ENCODE results near the gene VEGFA. TPM values are rescaled to one million over a fixed set of nuclear protein-coding genes. Genes with fewer than 3 reads are reported as not detected.
A peak's percentile ranks its signal among the peaks of the same experiment; 100 is the strongest.

The VEGFA gene
- total and polyA plus RNA-seq, 2 donors = 18.4 to 24.1 TPM

- no peaks in the 10 kb centered on the region for H3K36me3 ChIP-seq (ENCODE audit: control insufficient read depth in 2 of 2, insufficient read depth in 2 of 2, low read length in 1 of 2)
- no peaks in the 10 kb centered on the region for H3K27me3 ChIP-seq (ENCODE audit: control insufficient read depth in 2 of 2, insufficient read depth in 1 of 2, low read length in 1 of 2)
- peaks cover 11 to 22% of the 10 kb centered on the region in 2 donors for H3K4me1 ChIP-seq (ENCODE audit: control insufficient read depth in 2 of 2, insufficient read depth in 2 of 2, low read length in 2 of 2)
- H3K4me3 ChIP-seq (ENCODE audit: low read length in 2 of 2) = no peak overlapping the region
- 89% methylated on average over 15 of the region's 15 CpGs for WGBS
- H3K9me3 ChIP-seq (ENCODE audit: control insufficient read depth in 2 of 2, insufficient read depth in 1 of 2, low read length in 1 of 2) = peaks cover 0 to 8% of the 10 kb centered on the region in 2 donors
- DNase-seq (ENCODE audit: low read depth in 6 of 9, low spot score in 9 of 9) = no peak
- H3K27ac ChIP-seq (ENCODE audit: low read depth in 1 of 2, low read length in 1 of 2) = peak overlapping the region in 1 of 2 donors; percentile 50
Observed at GRCh38 chr6:43737272-43738081, 32.5 kb upstream of the VEGFA start.

GRCh38 chr6:43738267-43738676 is 31.7 kb upstream of the VEGFA start:
- H3K36me3 ChIP-seq (ENCODE audit: control insufficient read depth in 2 of 2, insufficient read depth in 2 of 2, low read length in 1 of 2) = no peaks in the 10 kb centered on the region
- H3K9me3 ChIP-seq (ENCODE audit: control insufficient read depth in 2 of 2, insufficient read depth in 1 of 2, low read length in 1 of 2) = peaks cover 0 to 8% of the 10 kb centered on the region in 2 donors
- peaks cover 11 to 21% of the 10 kb centered on the region in 2 donors for H3K4me1 ChIP-seq (ENCODE audit: control insufficient read depth in 2 of 2, insufficient read depth in 2 of 2, low read length in 2 of 2)
- WGBS = 67% methylated on average over 3 of the region's 3 CpGs
- H3K27me3 ChIP-seq (ENCODE audit: control insufficient read depth in 2 of 2, insufficient read depth in 1 of 2, low read length in 1 of 2) = no peaks in the 10 kb centered on the region
- H3K4me3 ChIP-seq (ENCODE audit: low read length in 2 of 2) = no peak overlapping the region
- no peak overlapping the region for H3K27ac ChIP-seq (ENCODE audit: low read depth in 1 of 2, low read length in 1 of 2)
- no peak for DNase-seq (ENCODE audit: low read depth in 6 of 9, low spot score in 9 of 9)

- Histone ChIP-seq H3K36me3 (ENCODE audit: control insufficient read depth in 2 of 2, insufficient read depth in 2 of 2, low read length in 1 of 2) (no peaks in the 10 kb centered on the region), H3K4me1 (ENCODE audit: control insufficient read depth in 2 of 2, insufficient read depth in 2 of 2, low read length in 2 of 2) (peaks cover 6 to 13% of the 10 kb centered on the region in 2 donors), H3K27me3 (ENCODE audit: control insufficient read depth in 2 of 2, insufficient read depth in 1 of 2, low read length in 1 of 2) (no peaks in the 10 kb centered on the region), H3K9me3 (ENCODE audit: control insufficient read depth in 2 of 2, insufficient read depth in 1 of 2, low read length in 1 of 2) (peaks cover 0 to 8% of the 10 kb centered on the region in 2 donors), H3K27ac (ENCODE audit: low read depth in 1 of 2, low read length in 1 of 2) (no peak overlapping the region), H3K4me3 (ENCODE audit: low read length in 2 of 2) (no peak overlapping the region)
- WGBS = 96% methylated on average over 11 of the region's 11 CpGs
- no peak for DNase-seq (ENCODE audit: low read depth in 6 of 9, low spot score in 9 of 9)
Observed at GRCh38 chr6:43738877-43739641, 31.0 kb upstream of the VEGFA start.

- no peak overlapping the region for H3K4me3 ChIP-seq (ENCODE audit: low read length in 2 of 2)
- no peak overlapping the region for H3K27ac ChIP-seq (ENCODE audit: low read depth in 1 of 2, low read length in 1 of 2)
- no peaks in the 10 kb centered on the region for H3K27me3 ChIP-seq (ENCODE audit: control insufficient read depth in 2 of 2, insufficient read depth in 1 of 2, low read length in 1 of 2)
- H3K4me1 ChIP-seq (ENCODE audit: control insufficient read depth in 2 of 2, insufficient read depth in 2 of 2, low read length in 2 of 2) = peaks cover under 1 to 7% of the 10 kb centered on the region in 2 donors
- peaks cover 0 to 8% of the 10 kb centered on the region in 2 donors for H3K9me3 ChIP-seq (ENCODE audit: control insufficient read depth in 2 of 2, insufficient read depth in 1 of 2, low read length in 1 of 2)
- no peak for DNase-seq (ENCODE audit: low read depth in 6 of 9, low spot score in 9 of 9)
- no peaks in the 10 kb centered on the region for H3K36me3 ChIP-seq (ENCODE audit: control insufficient read depth in 2 of 2, insufficient read depth in 2 of 2, low read length in 1 of 2)
- 92% methylated on average over 4 of the region's 4 CpGs for WGBS
Observed at GRCh38 chr6:43739642-43740091, 30.3 kb upstream of the VEGFA start.

GRCh38 chr6:43740321-43740960 is 29.6 kb upstream of the VEGFA start:
- H3K9me3 ChIP-seq (ENCODE audit: control insufficient read depth in 2 of 2, insufficient read depth in 1 of 2, low read length in 1 of 2) = peaks cover 0 to 8% of the 10 kb centered on the region in 2 donors
- 81% methylated on average over 6 of the region's 6 CpGs for WGBS
- no peak overlapping the region for H3K27ac ChIP-seq (ENCODE audit: low read depth in 1 of 2, low read length in 1 of 2)
- H3K4me3 ChIP-seq (ENCODE audit: low read length in 2 of 2) = no peak overlapping the region
- DNase-seq (ENCODE audit: low read depth in 6 of 9, low spot score in 9 of 9) = no peak
- H3K27me3 ChIP-seq (ENCODE audit: control insufficient read depth in 2 of 2, insufficient read depth in 1 of 2, low read length in 1 of 2) = no peaks in the 10 kb centered on the region
- peaks cover 0 to 3% of the 10 kb centered on the region in 2 donors for H3K4me1 ChIP-seq (ENCODE audit: control insufficient read depth in 2 of 2, insufficient read depth in 2 of 2, low read length in 2 of 2)
- no peaks in the 10 kb centered on the region for H3K36me3 ChIP-seq (ENCODE audit: control insufficient read depth in 2 of 2, insufficient read depth in 2 of 2, low read length in 1 of 2)

GRCh38 chr6:43740961-43741764 is 28.8 kb upstream of the VEGFA start:
- Histone ChIP-seq H3K27me3 (ENCODE audit: control insufficient read depth in 2 of 2, insufficient read depth in 1 of 2, low read length in 1 of 2) (no peaks in the 10 kb centered on the region), H3K27ac (ENCODE audit: low read depth in 1 of 2, low read length in 1 of 2) (no peak overlapping the region), H3K4me1 (ENCODE audit: control insufficient read depth in 2 of 2, insufficient read depth in 2 of 2, low read length in 2 of 2) (peaks cover 0 to 3% of the 10 kb centered on the region in 2 donors)

GRCh38 chr6:43741829-43742228 is 28.2 kb upstream of the VEGFA start:
- Histone ChIP-seq H3K36me3 (ENCODE audit: control insufficient read depth in 2 of 2, insufficient read depth in 2 of 2, low read length in 1 of 2) (no peaks in the 10 kb centered on the region), H3K27ac (ENCODE audit: low read depth in 1 of 2, low read length in 1 of 2) (no peak overlapping the region)
- DNase-seq (ENCODE audit: low read depth in 6 of 9, low spot score in 9 of 9) = no peak

More at GRCh38 chr6:43740961-43741764, 28.8 kb upstream of the VEGFA start:
- no peak for DNase-seq (ENCODE audit: low read depth in 6 of 9, low spot score in 9 of 9)
- no peak overlapping the region for H3K4me3 ChIP-seq (ENCODE audit: low read length in 2 of 2)
- no peaks in the 10 kb centered on the region for H3K36me3 ChIP-seq (ENCODE audit: control insufficient read depth in 2 of 2, insufficient read depth in 2 of 2, low read length in 1 of 2)
- 89% methylated on average over 6 of the region's 6 CpGs for WGBS
- peaks cover 0 to 2% of the 10 kb centered on the region in 2 donors for H3K9me3 ChIP-seq (ENCODE audit: control insufficient read depth in 2 of 2, insufficient read depth in 1 of 2, low read length in 1 of 2)

GRCh38 chr6:43742285-43742684 is 27.7 kb upstream of the VEGFA start:
- Histone ChIP-seq H3K27me3 (ENCODE audit: control insufficient read depth in 2 of 2, insufficient read depth in 1 of 2, low read length in 1 of 2) (no peaks in the 10 kb centered on the region), H3K36me3 (ENCODE audit: control insufficient read depth in 2 of 2, insufficient read depth in 2 of 2, low read length in 1 of 2) (no peaks in the 10 kb centered on the region), H3K4me1 (ENCODE audit: control insufficient read depth in 2 of 2, insufficient read depth in 2 of 2, low read length in 2 of 2) (peaks cover 0 to 3% of the 10 kb centered on the region in 2 donors), H3K27ac (ENCODE audit: low read depth in 1 of 2, low read length in 1 of 2) (no peak overlapping the region), H3K4me3 (ENCODE audit: low read length in 2 of 2) (no peak overlapping the region), H3K9me3 (ENCODE audit: control insufficient read depth in 2 of 2, insufficient read depth in 1 of 2, low read length in 1 of 2) (no peaks in the 10 kb centered on the region)
- no peak for DNase-seq (ENCODE audit: low read depth in 6 of 9, low spot score in 9 of 9)
- 94% methylated on average over 3 of the region's 3 CpGs for WGBS

More at GRCh38 chr6:43741829-43742228, 28.2 kb upstream of the VEGFA start:
- Histone ChIP-seq H3K9me3 (ENCODE audit: control insufficient read depth in 2 of 2, insufficient read depth in 1 of 2, low read length in 1 of 2) (no peaks in the 10 kb centered on the region), H3K4me3 (ENCODE audit: low read length in 2 of 2) (no peak overlapping the region), H3K4me1 (ENCODE audit: control insufficient read depth in 2 of 2, insufficient read depth in 2 of 2, low read length in 2 of 2) (peaks cover 0 to 3% of the 10 kb centered on the region in 2 donors), H3K27me3 (ENCODE audit: control insufficient read depth in 2 of 2, insufficient read depth in 1 of 2, low read length in 1 of 2) (no peaks in the 10 kb centered on the region)
- WGBS = 97% methylated on average over 2 of the region's 2 CpGs
